Pancreas (tissue), 10 donors: ENCODE data around the gene FYCO1. TPM values are rescaled to one million over a fixed set of nuclear protein-coding genes. Genes with fewer than 3 reads are reported as not detected.

ENCODE experiments used
- ATAC-seq, 4 donors: fragments of 200-7000 bp; cut with Tn5 transposase; one replicate each; pipeline versions ENCODE4 v1.8.0 to v1.9.1; 2020; ENCODE audit warnings: mild to moderate bottlenecking in 4 of 4, moderate library complexity in 4 of 4
- DNase-seq, 6 donors: peaks; one replicate each; pipeline ENCODE4 v3.0.0-alpha.2; 2020
- FAIRE-seq: peaks from 2 replicates; lab custom pipeline; 2012; peaks lifted over from hg19 to GRCh38; lab: Jason Lieb, UNC
- H3K27ac ChIP-seq, 4 donors: fragments of 200-600 bp; sonication (generic); 1 replicate in 3 of 4; 2 replicates in 1 of 4; pipeline versions ENCODE4 v1.5.0 to v1.8.0; 2020
- H3K27me3 ChIP-seq, 4 donors: fragments of 200-600 bp; one replicate each; pipeline ENCODE4 v1.8.0; 2021
- H3K36me3 ChIP-seq, 3 donors: fragments of 200-600 bp; sonication (generic) in 1 of 3; one replicate each; pipeline versions ENCODE4 v1.5.0 to v1.8.0; 2020 to 2021
- H3K4me1 ChIP-seq, 3 donors: fragments of 200-600 bp; one replicate each; pipeline ENCODE4 v1.8.0; 2021
- H3K4me3 ChIP-seq, 4 donors: fragments of 200-600 bp; sonication (generic) in 2 of 4; one replicate each; pipeline versions ENCODE4 v1.5.0 to v1.8.0; 2020 to 2021
- H3K9me3 ChIP-seq, 4 donors: fragments of 200-600 bp; one replicate each; pipeline ENCODE4 v1.8.0; 2021
- WGBS, 2 donors: extraction: QIAGEN DNeasy Blood & Tissue Kit; methylation state at CpG; one replicate each; pipeline ENCODE4 v1.1.7; 2013; 5-methylcytosine and 5-hydroxymethylcytosine counted together
- intact Hi-C, 3 donors: fragments of 100-400 bp; cut with DNase I; formaldehyde crosslinking; loops; one replicate each; pipeline versions ENCODE4 v1.11.1 to v1.14.2; 2022
- polyA plus RNA-seq, 2 donors: library from polyadenylated mRNA; stranded (reverse); fragments of 200-250 nt; gene quantifications; one replicate each; pipeline ENCODE4 v1.2.3, GENCODE V29; 2013
- total RNA-seq, 6 donors: library from RNA; stranded (reverse); fragmentation: NEBNext Ultra II Directional in 4 of 6; extraction: Animal tissue kit (Norgen Biotek cat#: 25700) in 4 of 6; gene quantifications; one replicate each; pipeline versions ENCODE4 v1.2.1 to v1.2.4, GENCODE V29; 2021 to 2023
- TF ChIP-seq, protein P1 (sequence below), 4 donors: fragments of 200-600 bp; sonication (generic) in 3 of 4; IDR thresholded peaks; one replicate each; pipeline versions ENCODE4 v1.5.0 to v1.8.0; 2021; ENCODE audit warnings: antibody characterized with exemption in 4 of 4
- donor health status: healthy with polysubstance abuse.
- donor health status: DM: no; HTN: no; CAD: no; lungs with moderate emphysema.
- donor health status: DM: no; HTN: no; CAD: no.
- donor health status: control.
- donor health status: control.
- donor health status: Bipolar disorder and iron deficiency.
- donor health status: DM: yes; HTN: yes; CAD: no.
- donor health status: DM: no; HTN: no; CAD: no.
- donor health status: DM: no; HTN: no; CAD: no.
- donor health status: DM: yes; HTN: yes; CAD: no.

FYCO1 gene
- total and polyA plus RNA-seq, 8 donors: 9.3 to 25.1 (median 15.7) TPM

DNA sequence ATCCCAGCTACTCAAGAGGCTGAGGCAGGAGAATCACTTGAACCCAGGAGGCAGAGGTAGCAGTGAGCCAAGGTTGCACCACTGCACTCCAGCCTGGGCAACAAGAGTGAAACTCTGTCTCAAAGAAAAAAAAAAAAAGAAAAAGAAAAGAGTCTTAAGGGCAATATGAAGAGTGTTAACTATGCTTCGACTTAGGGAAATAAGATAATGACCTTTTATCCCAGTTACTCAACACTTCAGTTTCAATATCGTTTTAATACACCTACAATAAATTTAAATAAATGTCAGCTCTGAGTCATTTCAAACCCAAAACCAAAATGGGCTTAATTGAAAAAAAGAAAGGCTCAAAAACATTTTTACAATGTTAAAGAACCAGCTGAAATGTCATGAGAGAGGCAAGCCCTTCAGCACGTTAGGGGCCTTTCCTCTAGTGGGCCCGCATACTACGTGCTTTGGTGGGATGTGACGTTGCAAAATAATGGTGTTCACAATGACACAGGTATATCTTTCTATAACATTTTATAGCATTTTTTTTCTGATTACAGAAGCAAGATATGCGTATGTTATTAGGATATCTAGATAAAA is 15.3 kb downstream of the FYCO1 start:
- Histone ChIP-seq H3K9me3 (no peaks in the 10 kb centered on the region), H3K27me3 (no peaks in the 10 kb centered on the region), H3K36me3 (peaks cover 0 to 41% (median 0%) of the 10 kb centered on the region in 3 donors), H3K4me3 (no peak overlapping the region), H3K27ac (no peak overlapping the region), H3K4me1 (peaks cover 12 to 25% (median 15%) of the 10 kb centered on the region in 3 donors)
- DNase-seq: no peak
- FAIRE-seq: no peak
- TF ChIP-seq, protein P1, sequence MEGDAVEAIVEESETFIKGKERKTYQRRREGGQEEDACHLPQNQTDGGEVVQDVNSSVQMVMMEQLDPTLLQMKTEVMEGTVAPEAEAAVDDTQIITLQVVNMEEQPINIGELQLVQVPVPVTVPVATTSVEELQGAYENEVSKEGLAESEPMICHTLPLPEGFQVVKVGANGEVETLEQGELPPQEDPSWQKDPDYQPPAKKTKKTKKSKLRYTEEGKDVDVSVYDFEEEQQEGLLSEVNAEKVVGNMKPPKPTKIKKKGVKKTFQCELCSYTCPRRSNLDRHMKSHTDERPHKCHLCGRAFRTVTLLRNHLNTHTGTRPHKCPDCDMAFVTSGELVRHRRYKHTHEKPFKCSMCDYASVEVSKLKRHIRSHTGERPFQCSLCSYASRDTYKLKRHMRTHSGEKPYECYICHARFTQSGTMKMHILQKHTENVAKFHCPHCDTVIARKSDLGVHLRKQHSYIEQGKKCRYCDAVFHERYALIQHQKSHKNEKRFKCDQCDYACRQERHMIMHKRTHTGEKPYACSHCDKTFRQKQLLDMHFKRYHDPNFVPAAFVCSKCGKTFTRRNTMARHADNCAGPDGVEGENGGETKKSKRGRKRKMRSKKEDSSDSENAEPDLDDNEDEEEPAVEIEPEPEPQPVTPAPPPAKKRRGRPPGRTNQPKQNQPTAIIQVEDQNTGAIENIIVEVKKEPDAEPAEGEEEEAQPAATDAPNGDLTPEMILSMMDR (IDR thresholded peaks at IDR 0.05): no peak
- WGBS, 2 donors: 89 to 90% methylated on average over 7 of the region's 7 CpGs
- intact Hi-C loops: no loop called here
- no peak for ATAC-seq

DNA sequence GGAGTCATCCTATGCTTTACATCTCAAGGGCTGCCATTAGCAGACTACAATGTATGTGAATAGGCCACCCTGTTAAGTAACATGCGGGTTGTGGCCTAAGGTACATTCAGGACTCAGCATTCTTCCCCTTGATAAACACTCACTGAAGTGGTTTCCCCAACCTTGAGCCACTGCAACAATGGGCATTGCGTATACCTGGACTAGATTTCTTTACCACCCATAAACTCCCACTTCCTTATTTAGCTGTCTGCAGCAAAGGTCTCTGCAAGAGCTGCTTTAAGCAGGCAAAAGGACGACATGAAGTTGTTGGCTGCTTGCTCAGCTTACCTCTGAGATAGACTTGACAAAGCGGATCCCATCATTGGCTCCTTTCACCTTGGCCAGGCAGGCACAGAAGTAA is 16.2 kb downstream of the FYCO1 start:
- 90 to 98% methylated on average over 4 of the region's 4 CpGs for WGBS, 2 donors
- no peak overlapping the region for H3K27ac ChIP-seq
- H3K27me3 ChIP-seq: no peaks in the 10 kb centered on the region
- FAIRE-seq (no peak), DNase-seq (no peak), ATAC-seq (no peak)
- H3K4me3 ChIP-seq: no peak overlapping the region
- H3K4me1 ChIP-seq: peaks cover 5 to 16% (median 6%) of the 10 kb centered on the region in 3 donors
- intact Hi-C loops: no loop called here
- no peaks in the 10 kb centered on the region for H3K9me3 ChIP-seq
- peaks cover 0 to 49% (median 0%) of the 10 kb centered on the region in 3 donors for H3K36me3 ChIP-seq
- TF ChIP-seq, protein P1 (IDR thresholded peaks at IDR 0.05): no peak

DNA sequence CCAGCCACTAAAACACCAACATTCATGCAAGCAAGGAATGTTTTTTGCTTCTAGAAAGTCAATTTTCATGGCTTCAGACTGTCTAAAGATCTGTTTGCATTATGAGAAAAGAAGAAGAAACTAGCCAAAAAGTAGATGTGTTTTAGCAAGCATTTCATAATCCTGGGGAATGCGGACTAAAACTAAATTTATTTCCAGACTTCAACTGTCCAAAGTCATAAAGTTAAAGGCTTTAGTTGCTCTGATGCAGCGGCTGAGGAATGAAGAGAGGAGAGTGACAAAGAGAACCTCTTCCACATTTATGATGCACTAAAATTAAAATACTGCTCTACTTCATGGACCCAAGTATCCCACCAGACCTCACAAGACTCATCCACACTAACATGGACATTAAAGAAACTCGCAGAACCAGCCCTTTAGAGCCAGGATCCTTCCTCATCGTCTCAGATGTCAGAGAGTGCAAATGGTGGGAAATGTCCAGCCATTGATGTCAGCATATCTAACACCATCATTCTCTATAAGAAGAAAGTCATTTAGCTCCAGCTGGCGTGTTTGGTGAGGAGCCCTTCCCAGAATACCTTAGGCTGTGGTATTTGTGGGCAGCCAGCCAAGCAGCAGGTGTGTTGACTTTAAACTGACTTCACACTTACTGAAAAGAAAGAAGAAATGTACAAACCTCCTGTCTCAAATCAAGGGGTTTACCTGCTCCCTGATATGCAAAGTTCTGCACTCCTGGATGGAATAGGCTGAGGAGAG is 17.4 kb downstream of the FYCO1 start:
- TF ChIP-seq, protein P1 (IDR thresholded peaks at IDR 0.05): no peak
- Histone ChIP-seq H3K27ac (peak overlapping the region in 1 of 4 donors; percentile 10), H3K9me3 (no peaks in the 10 kb centered on the region), H3K4me1 (peaks cover 0 to 6% (median under 1%) of the 10 kb centered on the region in 3 donors), H3K4me3 (no peak overlapping the region), H3K27me3 (no peaks in the 10 kb centered on the region), H3K36me3 (peaks cover 0 to 56% (median 0%) of the 10 kb centered on the region in 3 donors)
- intact Hi-C loops: no loop called here
- ATAC-seq: peak; percentile 74 to 90 (median 84)
- DNase-seq: peak; percentile 69 to 87 (median 81)
- FAIRE-seq: no peak
- WGBS, 2 donors: 71 to 75% methylated on average over 5 of the region's 5 CpGs

DNA sequence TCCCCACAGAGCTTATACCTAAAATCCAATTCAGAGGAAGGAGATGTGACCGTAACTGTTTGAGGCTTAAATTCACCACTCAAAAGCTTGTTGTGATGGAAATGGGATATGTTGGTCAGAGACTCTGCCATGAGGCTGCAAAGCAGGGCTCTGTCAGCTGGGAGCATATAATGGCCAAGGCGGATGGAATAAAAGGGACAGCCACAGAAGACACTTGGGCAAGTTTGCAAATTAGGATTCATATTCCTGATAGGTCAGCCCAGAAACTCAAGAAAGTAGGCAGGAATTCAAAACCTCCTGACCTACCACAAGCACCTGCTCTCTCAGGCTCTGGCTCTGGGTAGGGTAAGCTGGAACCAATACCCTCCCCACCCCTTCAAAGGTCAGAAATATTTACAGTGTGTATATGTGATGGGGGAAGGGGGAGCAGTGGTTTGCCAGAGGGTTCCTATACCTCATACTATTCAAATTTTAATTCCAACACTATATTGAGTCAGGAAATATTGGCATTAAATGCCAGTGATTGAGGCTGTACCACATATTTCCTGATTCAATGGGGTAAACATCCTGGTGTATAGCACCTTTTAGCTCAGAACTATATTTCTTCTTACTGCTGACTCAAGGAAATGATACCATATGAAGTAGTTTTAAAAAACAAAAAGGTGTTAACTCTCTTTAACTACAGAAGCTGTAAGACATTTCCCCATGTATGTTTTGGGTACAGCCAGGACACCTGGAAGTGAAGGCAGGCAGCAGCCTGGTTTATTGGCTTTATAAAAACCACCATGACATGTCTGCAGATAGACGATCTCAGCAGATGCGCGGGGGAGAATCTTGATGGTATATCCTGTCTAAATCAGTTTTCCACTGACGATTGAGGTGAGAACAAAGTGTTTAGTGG is 19.2 kb downstream of the FYCO1 start:
- ATAC-seq (no peak), FAIRE-seq (no peak), DNase-seq (no peak)
- WGBS, 2 donors: 84 to 85% methylated on average over 6 of the region's 6 CpGs
- Histone ChIP-seq H3K4me1 (peaks cover 0 to 6% (median 0%) of the 10 kb centered on the region in 3 donors), H3K27ac (no peak overlapping the region), H3K9me3 (no peaks in the 10 kb centered on the region), H3K27me3 (no peaks in the 10 kb centered on the region), H3K36me3 (peaks cover 0 to 56% (median 5%) of the 10 kb centered on the region in 3 donors), H3K4me3 (no peak overlapping the region)
- TF ChIP-seq, protein P1 (IDR thresholded peaks at IDR 0.05): no peak
- intact Hi-C loops: no loop called here
